HEK293 (cell line): Measurements from ENCODE around the gene MON2.

Experiments used
- ATF2 ChIP-seq: fragments of 450-650 bp; formaldehyde crosslinking; IDR thresholded peaks from 2 replicates; pipeline ENCODE4 v1.5.1; 2016; ENCODE audit warnings: missing biosample characterization, missing genetic modification characterization, low read depth
- BCL6B ChIP-seq: fragments of 450-650 bp; formaldehyde crosslinking; IDR thresholded peaks from 2 replicates; pipeline ENCODE4 v1.5.1; 2017; ENCODE audit warnings: missing biosample characterization, missing genetic modification characterization
- EGR2 ChIP-seq: fragments of 450-650 bp; formaldehyde crosslinking; IDR thresholded peaks from 2 replicates; pipeline ENCODE4 v1.5.1; 2016; ENCODE audit warnings: low read depth, missing biosample characterization, missing genetic modification characterization
- HOXD13 ChIP-seq: sonication (generic); formaldehyde crosslinking; IDR thresholded peaks from 2 replicates; pipeline ENCODE4 v1.8.0; 2022; ENCODE audit warnings: missing genetic modification reagents, borderline replicate concordance
- IKZF3 ChIP-seq: fragments of 450-650 bp; IDR thresholded peaks from 2 replicates; pipeline ENCODE4 v1.5.0; 2018; ENCODE audit warnings: missing biosample characterization, mild to moderate bottlenecking, missing genetic modification characterization, moderate library complexity
- OVOL3 ChIP-seq: fragments of 450-650 bp; formaldehyde crosslinking; IDR thresholded peaks from 2 replicates; pipeline ENCODE4 v1.5.1; 2016; ENCODE audit warnings: missing biosample characterization, missing genetic modification characterization
- PRDM1 ChIP-seq: fragments of 450-650 bp; formaldehyde crosslinking; IDR thresholded peaks from 2 replicates; pipeline ENCODE4; 2016; ENCODE audit warnings: missing biosample characterization, missing genetic modification characterization
- SCRT1 ChIP-seq: fragments of 450-650 bp; formaldehyde crosslinking; IDR thresholded peaks from 2 replicates; pipeline ENCODE4 v1.5.1; 2016; ENCODE audit warnings: missing biosample characterization, missing genetic modification characterization, borderline replicate concordance
- SP3 ChIP-seq: fragments of 450-650 bp; formaldehyde crosslinking; IDR thresholded peaks from 2 replicates; pipeline ENCODE4 v1.5.1; 2016; ENCODE audit warnings: missing biosample characterization, missing genetic modification characterization
- ZBTB48 ChIP-seq: fragments of 450-650 bp; formaldehyde crosslinking; IDR thresholded peaks from 2 replicates; pipeline ENCODE4 v1.5.1; 2016; ENCODE audit warnings: missing biosample characterization, missing genetic modification characterization
- ZFP69B ChIP-seq: fragments of 450-650 bp; formaldehyde crosslinking; IDR thresholded peaks from 2 replicates; pipeline ENCODE4 v1.5.1; 2016; ENCODE audit warnings: missing biosample characterization, missing genetic modification characterization
- ZNF112 ChIP-seq: fragments of 450-650 bp; formaldehyde crosslinking; IDR thresholded peaks from 2 replicates; pipeline ENCODE4 v1.5.0; 2017; ENCODE audit warnings: missing biosample characterization, missing genetic modification characterization
- ZNF211 ChIP-seq: fragments of 450-650 bp; formaldehyde crosslinking; IDR thresholded peaks from 2 replicates; pipeline ENCODE4 v1.5.1; 2016; ENCODE audit warnings: low read depth, missing biosample characterization, missing genetic modification characterization
- ZNF23 ChIP-seq: fragments of 450-650 bp; formaldehyde crosslinking; IDR thresholded peaks from 2 replicates; pipeline ENCODE4 v1.5.1; 2016; ENCODE audit warnings: missing biosample characterization, missing genetic modification characterization, borderline replicate concordance
- ZNF266 ChIP-seq: fragments of 450-650 bp; formaldehyde crosslinking; IDR thresholded peaks from 2 replicates; pipeline ENCODE4 v1.5.1; 2016; ENCODE audit warnings: missing biosample characterization, missing genetic modification characterization, low read depth
- ZNF302 ChIP-seq: fragments of 450-650 bp; formaldehyde crosslinking; IDR thresholded peaks from 2 replicates; pipeline ENCODE4 v1.5.1; 2016; ENCODE audit warnings: missing biosample characterization, missing genetic modification characterization, low read depth
- ZNF394 ChIP-seq: fragments of 450-650 bp; formaldehyde crosslinking; IDR thresholded peaks from 2 replicates; pipeline ENCODE4 v1.5.1; 2016; ENCODE audit warnings: missing biosample characterization, missing genetic modification characterization, mild to moderate bottlenecking, moderate library complexity, borderline replicate concordance
- ZNF510 ChIP-seq: fragments of 450-650 bp; formaldehyde crosslinking; IDR thresholded peaks from 2 replicates; pipeline ENCODE4 v1.5.1; 2018; ENCODE audit warnings: mild to moderate bottlenecking, missing genetic modification characterization, missing biosample characterization; ENCODE audit not compliant: insufficient replicate concordance
- ZNF513 ChIP-seq: fragments of 450-650 bp; IDR thresholded peaks from 2 replicates; pipeline ENCODE4 v1.5.1; 2018; ENCODE audit warnings: missing biosample characterization, missing genetic modification characterization
- ZNF529 ChIP-seq: fragments of 450-650 bp; formaldehyde crosslinking; IDR thresholded peaks from 2 replicates; pipeline ENCODE4 v1.5.1; 2017; ENCODE audit warnings: missing genetic modification characterization, missing biosample characterization; ENCODE audit not compliant: insufficient replicate concordance
- ZNF530 ChIP-seq: fragments of 450-650 bp; formaldehyde crosslinking; IDR thresholded peaks from 2 replicates; pipeline ENCODE4 v1.5.1; 2016; ENCODE audit warnings: low read depth, missing biosample characterization, missing genetic modification characterization
- ZNF544 ChIP-seq: fragments of 450-650 bp; formaldehyde crosslinking; IDR thresholded peaks from 2 replicates; pipeline ENCODE4 v1.5.0; 2017; ENCODE audit warnings: missing biosample characterization, missing genetic modification characterization
- ZNF549 ChIP-seq: fragments of 450-650 bp; IDR thresholded peaks from 2 replicates; pipeline ENCODE4 v1.5.1; 2018; ENCODE audit warnings: missing biosample characterization, missing genetic modification characterization, mild to moderate bottlenecking, inconsistent platforms, moderate library complexity
- ZNF571 ChIP-seq: fragments of 450-650 bp; formaldehyde crosslinking; IDR thresholded peaks from 2 replicates; pipeline ENCODE4 v1.5.0; 2017; ENCODE audit warnings: missing biosample characterization, missing genetic modification characterization
- ZNF626 ChIP-seq: fragments of 450-650 bp; sonication (Bioruptor Pico); formaldehyde crosslinking; IDR thresholded peaks from 2 replicates; pipeline ENCODE4 v1.5.1; 2018; ENCODE audit warnings: missing biosample characterization, missing genetic modification characterization, inconsistent platforms
- ZNF645 ChIP-seq: fragments of 450-650 bp; formaldehyde crosslinking; IDR thresholded peaks from 2 replicates; pipeline ENCODE4; 2016; ENCODE audit warnings: missing biosample characterization, missing genetic modification characterization
- ZNF658 ChIP-seq: fragments of 450-650 bp; formaldehyde crosslinking; IDR thresholded peaks from 2 replicates; pipeline ENCODE4; 2016; ENCODE audit warnings: missing biosample characterization, missing genetic modification characterization
- ZNF660 ChIP-seq: fragments of 450-650 bp; IDR thresholded peaks from 2 replicates; pipeline ENCODE4 v1.5.1; 2018; ENCODE audit warnings: missing biosample characterization, mild to moderate bottlenecking, missing genetic modification characterization
- ZNF692 ChIP-seq: fragments of 450-650 bp; formaldehyde crosslinking; IDR thresholded peaks from 2 replicates; pipeline ENCODE4 v1.5.1; 2016; ENCODE audit warnings: missing biosample characterization, missing genetic modification characterization
- ZNF76 ChIP-seq: fragments of 450-650 bp; formaldehyde crosslinking; IDR thresholded peaks from 2 replicates; pipeline ENCODE4; 2016; ENCODE audit warnings: low read depth, missing biosample characterization, missing genetic modification characterization, borderline replicate concordance
- ZNF792 ChIP-seq: fragments of 450-650 bp; formaldehyde crosslinking; IDR thresholded peaks from 2 replicates; pipeline ENCODE4 v1.5.1; 2016; ENCODE audit warnings: missing biosample characterization, missing genetic modification characterization
- ZNF837 ChIP-seq: fragments of 450-650 bp; formaldehyde crosslinking; IDR thresholded peaks from 2 replicates; pipeline ENCODE4 v1.5.1; 2016; ENCODE audit warnings: missing biosample characterization, missing genetic modification characterization
- ZSCAN18 ChIP-seq: fragments of 450-650 bp; formaldehyde crosslinking; IDR thresholded peaks from 2 replicates; pipeline ENCODE4 v1.5.1; 2016; ENCODE audit warnings: missing biosample characterization, missing genetic modification characterization

The MON2 gene

GRCh38 chr12:62603061-62603810 is 136.6 kb downstream of the MON2 start (continued):
- TF ChIP-seq HOXD13 (CRISPR knock-in tag): no peak
- TF ChIP-seq ZNF626 (tag by site-specific recombination): no peak
- no peak; the same call in 1 of the 2 replicates for TF ChIP-seq ZNF394
- TF ChIP-seq ZNF302: no peak
- no peak for TF ChIP-seq ZNF510 (tag by site-specific recombination)
- peak; percentile 67 for TF ChIP-seq ZNF76 (tag by site-specific recombination)
- TF ChIP-seq ZNF837: no peak
- TF ChIP-seq EGR2 (tag by site-specific recombination): no peak
- peak; percentile 2; the same call in 1 of the 2 replicates for TF ChIP-seq ZNF549 (tag by site-specific recombination)
- TF ChIP-seq ZNF513 (tag by site-specific recombination): no peak
- peak; percentile 43 for TF ChIP-seq SP3 (tag by site-specific recombination)
- TF ChIP-seq ZNF530 (tag by site-specific recombination): no peak
- TF ChIP-seq ZNF645 (tag by site-specific recombination): no peak
- TF ChIP-seq ZNF211 (tag by site-specific recombination): no peak
- TF ChIP-seq PRDM1 (tag by site-specific recombination): no peak
- no peak for TF ChIP-seq ZNF544 (tag by site-specific recombination)
- TF ChIP-seq IKZF3 (tag by site-specific recombination): no peak
- no peak for TF ChIP-seq ZNF571 (tag by site-specific recombination)
- TF ChIP-seq ZNF660 (tag by site-specific recombination): peak; percentile 40; the same call in 1 of the 2 replicates
- TF ChIP-seq ZNF112 (tag by site-specific recombination): no peak
- no peak for TF ChIP-seq ATF2 (tag by site-specific recombination)
- no peak for TF ChIP-seq ZNF529 (tag by site-specific recombination)
- no peak for TF ChIP-seq ZNF792
- no peak for TF ChIP-seq OVOL3
- no peak for TF ChIP-seq ZNF658
- TF ChIP-seq ZNF692: no peak
- no peak for TF ChIP-seq ZNF23
- TF ChIP-seq SCRT1 (tag by site-specific recombination): no peak
- TF ChIP-seq ZBTB48 (tag by site-specific recombination): no peak
- no peak for TF ChIP-seq ZFP69B
- TF ChIP-seq BCL6B (tag by site-specific recombination): no peak
- TF ChIP-seq ZSCAN18 (tag by site-specific recombination): no peak
- no peak for TF ChIP-seq ZNF266
